Ascending aorta (tissue), 2 donors: ENCODE data around the gene EN2. TPM values are rescaled to one million over a fixed set of nuclear protein-coding genes. Genes with fewer than 3 reads are reported as not detected.

Source experiments
- DNase-seq, 2 donors: peaks; one replicate each; pipeline ENCODE4 v3.0.0-alpha.2; 2019; ENCODE audit warnings: low spot score in 2 of 2
- H3K27ac ChIP-seq, 2 donors: fragments of 200-600 bp; sonication (generic); one replicate each; pipeline ENCODE4 v1.5.1; 2016 to 2017; ENCODE audit warnings: mild to moderate bottlenecking in 1 of 2
- H3K27me3 ChIP-seq: fragments of 200-600 bp; sonication (generic); one replicate; pipeline ENCODE4 v1.5.1; 2017
- H3K36me3 ChIP-seq, 2 donors: fragments of 200-600 bp; sonication (generic); one replicate each; pipeline ENCODE4 v1.5.1; 2016
- H3K4me1 ChIP-seq, 2 donors: fragments of 200-600 bp; sonication (generic); one replicate each; pipeline ENCODE4 v1.5.1; 2016 to 2017; ENCODE audit warnings: mild to moderate bottlenecking in 1 of 2
- H3K4me3 ChIP-seq, 2 donors: fragments of 200-600 bp; sonication (generic); one replicate each; pipeline ENCODE4 v1.5.1; 2016 to 2017; ENCODE audit warnings: mild to moderate bottlenecking in 1 of 2
- H3K9me3 ChIP-seq, 2 donors: fragments of 200-600 bp; sonication (generic); one replicate each; pipeline ENCODE4 v1.5.1; 2016
- CTCF ChIP-seq, 3 experiments: fragments of 200-600 bp in 2 of 3; fragments of 450-650 bp in 1 of 3; sonication (generic) in 2 of 3; IDR thresholded peaks; one replicate each; pipeline ENCODE4 v1.5.1; 2016 to 2019; ENCODE audit warnings: antibody characterized with exemption in 3 of 3, mild to moderate bottlenecking in 1 of 3, moderate library complexity in 1 of 3
- intact Hi-C: fragments of 100-400 bp; cut with DNase I; formaldehyde crosslinking; loops from one replicate; pipeline ENCODE4 v1.15.1; 2023
- total RNA-seq: library from RNA; depleted of rRNA; stranded (reverse); fragments of >200 nt; gene quantifications from one replicate; pipeline ENCODE4 v1.1.0, GENCODE V29; 2016

The EN2 gene
- total RNA-seq, 1 donor from 2014 or later, result not detected

GRCh38 chr7:155462163-155462735 is 4.3 kb downstream of the EN2 start:
- Histone ChIP-seq H3K36me3 (no peaks in the 10 kb centered on the region), H3K9me3 (no peaks in the 10 kb centered on the region), H3K4me3 (no peak overlapping the region), H3K4me1 (peaks cover 9 to 11% of the 10 kb centered on the region in 2 donors), H3K27me3 (peaks cover 55% of the 10 kb centered on the region), H3K27ac (no peak overlapping the region)
- intact Hi-C loops, result no loop called here
- DNase-seq, result no peak
- TF ChIP-seq CTCF (IDR thresholded peaks at IDR 0.05), result no peak

- no peak for DNase-seq
- Histone ChIP-seq H3K9me3 (no peaks in the 10 kb centered on the region), H3K27me3 (peaks cover 50% of the 10 kb centered on the region), H3K4me3 (no peak overlapping the region), H3K4me1 (peaks cover 6 to 13% of the 10 kb centered on the region in 2 donors), H3K36me3 (no peaks in the 10 kb centered on the region), H3K27ac (no peak overlapping the region)
- intact Hi-C loops, result no loop called here
- no peak for TF ChIP-seq CTCF (IDR thresholded peaks at IDR 0.05)
Measured at GRCh38 chr7:155463114-155463811, 5.3 kb downstream of the EN2 start.

GRCh38 chr7:155464183-155464582 is 6.3 kb downstream of the EN2 start:
- Histone ChIP-seq H3K9me3 (no peaks in the 10 kb centered on the region), H3K27ac (no peak overlapping the region), H3K36me3 (no peaks in the 10 kb centered on the region), H3K4me1 (peaks cover 0 to 10% of the 10 kb centered on the region in 2 donors), H3K27me3 (peaks cover 43% of the 10 kb centered on the region), H3K4me3 (no peak overlapping the region)
- TF ChIP-seq CTCF (IDR thresholded peaks at IDR 0.05), result no peak
- intact Hi-C loops, result no loop called here
- DNase-seq, result no peak

- intact Hi-C loops, result no loop called here
- peaks cover 0 to 10% of the 10 kb centered on the region in 2 donors for H3K4me1 ChIP-seq
- H3K27ac ChIP-seq, result no peak overlapping the region
- H3K9me3 ChIP-seq, result no peaks in the 10 kb centered on the region
- no peak for DNase-seq
- no peak for TF ChIP-seq CTCF (IDR thresholded peaks at IDR 0.05)
- H3K4me3 ChIP-seq, result no peak overlapping the region
- H3K27me3 ChIP-seq, result peaks cover 34% of the 10 kb centered on the region
- no peaks in the 10 kb centered on the region for H3K36me3 ChIP-seq
Measured at GRCh38 chr7:155464948-155465739, 7.2 kb downstream of the EN2 start.

- no peak for TF ChIP-seq CTCF (IDR thresholded peaks at IDR 0.05)
- H3K36me3 ChIP-seq, result no peaks in the 10 kb centered on the region
- H3K4me1 ChIP-seq, result peaks cover 0 to 10% of the 10 kb centered on the region in 2 donors
- no peak for DNase-seq
- H3K27me3 ChIP-seq, result peaks cover 32% of the 10 kb centered on the region
- no peak overlapping the region for H3K4me3 ChIP-seq
- H3K27ac ChIP-seq, result no peak overlapping the region
- no peaks in the 10 kb centered on the region for H3K9me3 ChIP-seq
- intact Hi-C loops, result no loop called here
Measured at GRCh38 chr7:155465761-155466141, 7.8 kb downstream of the EN2 start.
